ENCODE measurements around the gene AXIN1.
"Not testable (repeated sequence)": the region's sequence is repeated elsewhere in the genome, so short reads cannot be mapped to it uniquely, and the experiment has no call there.

The AXIN1 gene

GRCh38 chr16:280991-281659 is 71.4 kb downstream of the AXIN1 start:
- DNase-seq = no peak

- no peak for DNase-seq
Observed at GRCh38 chr16:280552-280951, 72.0 kb downstream of the AXIN1 start, which contains the start of gene ARHGDIG. TSS of gene ARHGDIG (plus strand) at chr16:280591. CDS start at chr16:280681, 90 bp downstream.

GRCh38 chr16:280005-280460 is 72.5 kb downstream of the AXIN1 start:
- no peak for DNase-seq

- no peak for DNase-seq
Observed at GRCh38 chr16:279531-279930, 73.0 kb downstream of the AXIN1 start.

GRCh38 chr16:278863-279366 is 73.6 kb downstream of the AXIN1 start:
- no peak for DNase-seq

- no peak for DNase-seq
Observed at GRCh38 chr16:276426-277077, 76.0 kb downstream of the AXIN1 start.

- DNase-seq = no peak
Observed at GRCh38 chr16:275786-276232, 76.7 kb downstream of the AXIN1 start, which contains the start of gene RGS11. TSS of gene RGS11 (minus strand) at chr16:275944. CDS start at chr16:275911, 33 bp downstream.

GRCh38 chr16:275041-275641 is 77.4 kb downstream of the AXIN1 start:
- no peak for DNase-seq

GRCh38 chr16:273547-274421 is 78.7 kb downstream of the AXIN1 start:
- DNase-seq = no peak

- no peak for DNase-seq
Observed at GRCh38 chr16:272633-273546, 79.6 kb downstream of the AXIN1 start.

- DNase-seq = no peak
Observed at GRCh38 chr16:270381-271255, 81.9 kb downstream of the AXIN1 start.

GRCh38 chr16:269061-269796 is 83.3 kb downstream of the AXIN1 start:
- no peak for DNase-seq

- no peak for DNase-seq
Observed at GRCh38 chr16:268141-269053, 84.1 kb downstream of the AXIN1 start.

- not testable (repeated sequence) for DNase-seq
Observed at GRCh38 chr16:267562-267961, 85.0 kb downstream of the AXIN1 start.

- DNase-seq = no peak
Observed at GRCh38 chr16:266258-267164, 86.0 kb downstream of the AXIN1 start.

GRCh38 chr16:265711-266110 is 86.8 kb downstream of the AXIN1 start:
- peak; percentile 10 for DNase-seq

GRCh38 chr16:265002-265529 is 87.5 kb downstream of the AXIN1 start:
- DNase-seq = no peak

All from stimulated activated naive CD4-positive, alpha-beta T cell treated with Interleukin-2 at 50 U/mL for 16 hours (primary cell).